ENCODE measurements around the gene PCDH8.

DNA sequence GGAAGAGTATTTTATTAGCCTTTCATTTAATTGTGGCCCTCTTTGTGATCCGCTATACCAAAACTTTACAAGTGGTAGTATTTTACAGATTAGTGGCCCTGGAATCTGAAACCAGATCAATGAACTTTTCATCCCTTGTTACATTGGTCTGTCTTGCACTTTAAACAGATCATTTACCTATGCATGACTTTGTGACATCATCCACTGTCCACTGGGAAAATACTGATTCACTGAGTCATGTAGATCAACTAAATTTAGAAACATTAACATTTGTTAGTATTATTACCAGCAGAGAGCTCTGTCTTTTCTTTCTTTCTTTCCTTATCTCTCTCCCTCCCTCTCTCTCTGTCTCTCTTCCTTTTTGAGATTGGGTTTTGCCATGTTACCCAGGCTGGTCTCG, 17.5 kb downstream of the PCDH8 start:
- TF ChIP-seq CTCF (IDR thresholded peaks at IDR 0.05; ENCODE audit: poor library complexity, severe bottlenecking) (no peak), RAD21 (conservative IDR thresholded peaks at IDR 0.05) (no peak), TAF1 (IDR thresholded peaks at IDR 0.05; ENCODE audit: low read depth) (no peak), EZH2 (IDR thresholded peaks at IDR 0.05; ENCODE audit: borderline replicate concordance, insufficient read depth, low read length, poor library complexity, severe bottlenecking) (no peak), SMC3 (conservative IDR thresholded peaks at IDR 0.05; ENCODE audit: poor library complexity) (no peak), POLR2AphosphoS5 (IDR thresholded peaks at IDR 0.05) (no peak), REST (IDR thresholded peaks at IDR 0.05; ENCODE audit: borderline replicate concordance) (no peak)

Data from neural cell (in vitro differentiated cells).